ENCODE measurements around the gene KLHL21.

DNA sequence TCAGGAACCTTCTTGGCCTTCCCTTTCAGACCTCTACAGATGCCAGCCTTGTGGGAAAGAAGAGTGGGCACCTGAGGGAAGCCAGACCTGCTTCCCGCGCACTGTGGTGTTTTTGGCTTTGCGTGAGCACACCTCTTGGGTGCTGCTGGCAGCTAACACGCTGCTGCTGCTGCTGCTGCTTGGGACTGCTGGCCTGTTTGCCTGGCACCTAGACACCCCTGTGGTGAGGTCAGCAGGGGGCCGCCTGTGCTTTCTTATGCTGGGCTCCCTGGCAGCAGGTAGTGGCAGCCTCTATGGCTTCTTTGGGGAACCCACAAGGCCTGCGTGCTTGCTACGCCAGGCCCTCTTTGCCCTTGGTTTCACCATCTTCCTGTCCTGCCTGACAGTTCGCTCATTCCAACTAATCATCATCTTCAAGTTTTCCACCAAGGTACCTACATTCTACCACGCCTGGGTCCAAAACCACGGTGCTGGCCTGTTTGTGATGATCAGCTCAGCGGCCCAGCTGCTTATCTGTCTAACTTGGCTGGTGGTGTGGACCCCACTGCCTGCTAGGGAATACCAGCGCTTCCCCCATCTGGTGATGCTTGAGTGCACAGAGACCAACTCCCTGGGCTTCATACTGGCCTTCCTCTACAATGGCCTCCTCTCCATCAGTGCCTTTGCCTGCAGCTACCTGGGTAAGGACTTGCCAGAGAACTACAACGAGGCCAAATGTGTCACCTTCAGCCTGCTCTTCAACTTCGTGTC lies 23.9 kb downstream of the KLHL21 start:
- TF ChIP-seq, protein P1, sequence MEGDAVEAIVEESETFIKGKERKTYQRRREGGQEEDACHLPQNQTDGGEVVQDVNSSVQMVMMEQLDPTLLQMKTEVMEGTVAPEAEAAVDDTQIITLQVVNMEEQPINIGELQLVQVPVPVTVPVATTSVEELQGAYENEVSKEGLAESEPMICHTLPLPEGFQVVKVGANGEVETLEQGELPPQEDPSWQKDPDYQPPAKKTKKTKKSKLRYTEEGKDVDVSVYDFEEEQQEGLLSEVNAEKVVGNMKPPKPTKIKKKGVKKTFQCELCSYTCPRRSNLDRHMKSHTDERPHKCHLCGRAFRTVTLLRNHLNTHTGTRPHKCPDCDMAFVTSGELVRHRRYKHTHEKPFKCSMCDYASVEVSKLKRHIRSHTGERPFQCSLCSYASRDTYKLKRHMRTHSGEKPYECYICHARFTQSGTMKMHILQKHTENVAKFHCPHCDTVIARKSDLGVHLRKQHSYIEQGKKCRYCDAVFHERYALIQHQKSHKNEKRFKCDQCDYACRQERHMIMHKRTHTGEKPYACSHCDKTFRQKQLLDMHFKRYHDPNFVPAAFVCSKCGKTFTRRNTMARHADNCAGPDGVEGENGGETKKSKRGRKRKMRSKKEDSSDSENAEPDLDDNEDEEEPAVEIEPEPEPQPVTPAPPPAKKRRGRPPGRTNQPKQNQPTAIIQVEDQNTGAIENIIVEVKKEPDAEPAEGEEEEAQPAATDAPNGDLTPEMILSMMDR (IDR thresholded peaks at IDR 0.05) = no peak
- no peak for TF ChIP-seq EP300 (IDR thresholded peaks at IDR 0.05)
- TF ChIP-seq POLR2A (IDR thresholded peaks at IDR 0.05) = no peak
- TF ChIP-seq POLR2AphosphoS5 (IDR thresholded peaks at IDR 0.05) = no peak
